Breast epithelium (tissue), 4 donors: ENCODE measurements around the gene SLCO1B3. TPM values are rescaled to one million over a fixed set of nuclear protein-coding genes. Genes with fewer than 3 reads are reported as not detected.

Experiments used
- DNase-seq, 2 donors: peaks; one replicate each; pipeline ENCODE4 v3.0.0-alpha.2; 2019; ENCODE audit warnings: low spot score in 2 of 2
- H3K27ac ChIP-seq, 2 donors: fragments of 200-600 bp; sonication (generic) in 1 of 2; one replicate each; pipeline ENCODE4 v1.5.1; 2016 to 2019; ENCODE audit warnings: mild to moderate bottlenecking in 1 of 2
- H3K27me3 ChIP-seq, 2 donors: fragments of 200-600 bp; sonication (generic) in 1 of 2; one replicate each; pipeline versions ENCODE4 v1.5.1 to v1.6.0; 2017 to 2019; ENCODE audit warnings: control low read depth in 1 of 2, mild to moderate bottlenecking in 1 of 2
- H3K36me3 ChIP-seq: fragments of 200-600 bp; one replicate; pipeline ENCODE4 v1.5.1; 2019
- H3K4me1 ChIP-seq, 2 donors: fragments of 200-600 bp; sonication (generic); one replicate each; pipeline ENCODE4 v1.5.1; 2016 to 2019; ENCODE audit warnings: control low read depth in 1 of 2
- H3K4me3 ChIP-seq, 3 donors: fragments of 200-600 bp; sonication (generic); 1 replicate in 2 of 3; 2 replicates in 1 of 3; pipeline ENCODE4 v1.5.1; 2016 to 2019; ENCODE audit warnings: mild to moderate bottlenecking in 3 of 3, moderate library complexity in 2 of 3
- H3K9me3 ChIP-seq, 2 donors: fragments of 200-600 bp; sonication (generic) in 1 of 2; one replicate each; pipeline ENCODE4 v1.5.1; 2016 to 2019; ENCODE audit warnings: control low read depth in 1 of 2
- POLR2A ChIP-seq: fragments of 450-650 bp; IDR thresholded peaks from one replicate; pipeline ENCODE4 v1.6.1; 2016; ENCODE audit warnings: antibody characterized with exemption, mild to moderate bottlenecking, moderate library complexity
- POLR2AphosphoS5 ChIP-seq, 3 donors: sonication (generic); formaldehyde crosslinking; IDR thresholded peaks; one replicate each; pipeline ENCODE4 v1.6.1; 2017; ENCODE audit warnings: antibody characterized with exemption in 3 of 3
- intact Hi-C: fragments of 100-400 bp; cut with DNase I; formaldehyde crosslinking; loops from one replicate; pipeline ENCODE4 v1.15.1; 2023; ENCODE audit warnings: low total_unique reads
- total RNA-seq, 3 donors: library from RNA; depleted of rRNA; stranded (reverse); fragments of >200 nt; gene quantifications; one replicate each; pipeline ENCODE4 v1.1.0, GENCODE V29; 2016
- TF ChIP-seq, protein P1 (sequence below), 3 donors: fragments of 450-650 bp; IDR thresholded peaks; one replicate each; pipeline ENCODE4 v1.5.1; 2016 to 2017; ENCODE audit warnings: antibody characterized with exemption in 3 of 3, mild to moderate bottlenecking in 3 of 3, moderate library complexity in 3 of 3

SLCO1B3 gene
- total RNA-seq, 3 donors from 2014 or later: not detected

DNA sequence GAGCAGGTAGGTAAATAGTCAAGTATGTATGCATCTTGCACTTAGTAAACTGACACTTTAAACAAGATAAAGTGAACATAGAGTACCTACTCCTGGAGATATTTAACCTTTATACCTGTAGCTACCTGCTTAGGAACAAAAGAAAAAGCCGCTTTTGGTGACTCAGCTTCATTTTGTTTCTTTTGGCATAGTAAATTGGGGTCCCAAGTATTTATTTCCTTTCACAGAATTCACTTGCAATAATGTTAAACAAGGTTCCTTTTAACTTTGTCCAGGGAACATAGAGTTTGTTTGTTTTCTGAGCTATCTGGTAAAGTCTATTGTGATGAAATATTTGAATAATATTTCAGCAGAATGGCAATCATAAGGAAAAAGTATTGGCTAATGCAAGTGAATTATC, 20.0 kb downstream of the SLCO1B3 start:
- Histone ChIP-seq H3K4me1 (no peaks in the 10 kb centered on the region), H3K36me3 (no peaks in the 10 kb centered on the region), H3K4me3 (no peak overlapping the region), H3K27me3 (no peaks in the 10 kb centered on the region), H3K27ac (no peak overlapping the region), H3K9me3 (no peaks in the 10 kb centered on the region)
- TF ChIP-seq, protein P1, sequence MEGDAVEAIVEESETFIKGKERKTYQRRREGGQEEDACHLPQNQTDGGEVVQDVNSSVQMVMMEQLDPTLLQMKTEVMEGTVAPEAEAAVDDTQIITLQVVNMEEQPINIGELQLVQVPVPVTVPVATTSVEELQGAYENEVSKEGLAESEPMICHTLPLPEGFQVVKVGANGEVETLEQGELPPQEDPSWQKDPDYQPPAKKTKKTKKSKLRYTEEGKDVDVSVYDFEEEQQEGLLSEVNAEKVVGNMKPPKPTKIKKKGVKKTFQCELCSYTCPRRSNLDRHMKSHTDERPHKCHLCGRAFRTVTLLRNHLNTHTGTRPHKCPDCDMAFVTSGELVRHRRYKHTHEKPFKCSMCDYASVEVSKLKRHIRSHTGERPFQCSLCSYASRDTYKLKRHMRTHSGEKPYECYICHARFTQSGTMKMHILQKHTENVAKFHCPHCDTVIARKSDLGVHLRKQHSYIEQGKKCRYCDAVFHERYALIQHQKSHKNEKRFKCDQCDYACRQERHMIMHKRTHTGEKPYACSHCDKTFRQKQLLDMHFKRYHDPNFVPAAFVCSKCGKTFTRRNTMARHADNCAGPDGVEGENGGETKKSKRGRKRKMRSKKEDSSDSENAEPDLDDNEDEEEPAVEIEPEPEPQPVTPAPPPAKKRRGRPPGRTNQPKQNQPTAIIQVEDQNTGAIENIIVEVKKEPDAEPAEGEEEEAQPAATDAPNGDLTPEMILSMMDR (IDR thresholded peaks at IDR 0.05): no peak
- TF ChIP-seq POLR2A (no peak), POLR2AphosphoS5 (IDR thresholded peaks at IDR 0.05) (no peak)
- intact Hi-C loops: no loop called here
- no peak for DNase-seq

DNA sequence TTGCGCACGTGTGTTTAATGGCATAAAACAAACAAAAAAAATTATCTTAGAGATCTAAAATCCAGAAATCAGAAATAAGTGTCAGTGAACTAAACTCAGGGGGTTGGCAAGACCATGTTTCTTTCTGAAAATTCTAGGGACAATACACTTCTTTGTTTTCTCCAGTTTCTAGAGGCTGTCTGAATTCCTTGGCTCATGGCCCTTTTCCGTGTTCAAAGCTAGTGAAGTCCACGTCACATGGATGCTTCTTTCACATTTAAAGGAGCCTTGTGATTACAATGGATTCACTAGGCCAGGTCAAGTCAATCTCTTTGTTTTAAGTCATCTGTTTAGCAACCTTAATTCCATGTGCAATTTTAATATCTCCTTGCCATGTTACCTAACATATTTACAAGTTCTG, 22.4 kb downstream of the SLCO1B3 start:
- Histone ChIP-seq H3K27me3 (no peaks in the 10 kb centered on the region), H3K4me3 (no peak overlapping the region), H3K9me3 (no peaks in the 10 kb centered on the region), H3K36me3 (no peaks in the 10 kb centered on the region), H3K4me1 (no peaks in the 10 kb centered on the region), H3K27ac (peak overlapping the region; percentile 57 to 79)
- intact Hi-C loops: no loop called here
- DNase-seq: peak in 1 of 2 donors; percentile 52
- TF ChIP-seq, protein P1 (IDR thresholded peaks at IDR 0.05): no peak
- TF ChIP-seq POLR2AphosphoS5 (IDR thresholded peaks at IDR 0.05): no peak
- TF ChIP-seq POLR2A: no peak

DNA sequence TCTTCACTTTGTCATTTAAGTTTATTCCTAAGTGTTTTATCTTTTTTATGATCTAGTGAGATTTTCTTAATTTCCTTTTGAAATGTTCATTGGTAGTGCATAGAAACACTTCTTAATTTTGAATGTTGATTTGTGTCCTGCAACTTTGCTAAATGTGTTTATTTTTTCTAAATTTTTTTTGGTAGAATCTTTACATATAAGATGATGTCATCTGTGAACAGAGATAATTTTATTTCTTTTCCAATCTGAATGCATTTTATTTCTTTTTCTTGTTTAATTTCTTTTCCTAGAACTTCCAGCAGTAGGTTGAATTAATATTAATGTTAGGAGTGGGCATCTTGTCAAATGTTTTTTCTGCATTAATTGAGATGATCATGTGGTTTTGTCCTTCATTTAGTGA, 42.1 kb downstream of the SLCO1B3 start:
- no peaks in the 10 kb centered on the region for H3K4me1 ChIP-seq
- no peak overlapping the region for H3K27ac ChIP-seq
- no peak for DNase-seq
- no peak overlapping the region for H3K4me3 ChIP-seq
- no peak for TF ChIP-seq POLR2A
- TF ChIP-seq POLR2AphosphoS5 (IDR thresholded peaks at IDR 0.05): no peak
- TF ChIP-seq, protein P1 (IDR thresholded peaks at IDR 0.05): no peak
- peaks cover 0 to 4% of the 10 kb centered on the region in 2 donors for H3K9me3 ChIP-seq
- no peaks in the 10 kb centered on the region for H3K27me3 ChIP-seq
- intact Hi-C loops: no loop called here
- H3K36me3 ChIP-seq: no peaks in the 10 kb centered on the region

DNA sequence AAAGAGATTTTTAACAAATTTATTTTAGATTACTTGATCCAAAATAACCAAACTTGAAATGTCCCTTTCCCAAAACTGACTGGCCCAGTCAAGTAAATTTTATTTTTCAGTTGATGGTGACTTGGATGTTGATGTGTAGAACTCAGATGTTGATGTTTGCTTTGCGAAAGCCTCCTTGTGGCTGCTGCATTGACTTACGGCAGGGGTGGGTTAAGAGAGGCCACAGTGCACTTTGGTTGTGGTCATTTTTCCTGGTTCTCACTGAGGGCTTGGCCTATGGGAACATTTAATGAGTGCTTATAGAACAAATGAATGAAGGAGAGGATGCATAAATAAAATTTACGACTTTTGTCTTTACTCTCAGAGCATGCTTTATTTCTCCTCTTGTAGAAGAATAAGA, 52.6 kb downstream of the SLCO1B3 start:
- H3K4me3 ChIP-seq: no peak overlapping the region
- no peaks in the 10 kb centered on the region for H3K4me1 ChIP-seq
- intact Hi-C loops: no loop called here
- no peak overlapping the region for H3K27ac ChIP-seq
- DNase-seq: no peak
- no peaks in the 10 kb centered on the region for H3K9me3 ChIP-seq
- H3K27me3 ChIP-seq: no peaks in the 10 kb centered on the region
- H3K36me3 ChIP-seq: no peaks in the 10 kb centered on the region
- TF ChIP-seq, protein P1 (IDR thresholded peaks at IDR 0.05): no peak
- TF ChIP-seq POLR2A (no peak), POLR2AphosphoS5 (IDR thresholded peaks at IDR 0.05) (no peak)

DNA sequence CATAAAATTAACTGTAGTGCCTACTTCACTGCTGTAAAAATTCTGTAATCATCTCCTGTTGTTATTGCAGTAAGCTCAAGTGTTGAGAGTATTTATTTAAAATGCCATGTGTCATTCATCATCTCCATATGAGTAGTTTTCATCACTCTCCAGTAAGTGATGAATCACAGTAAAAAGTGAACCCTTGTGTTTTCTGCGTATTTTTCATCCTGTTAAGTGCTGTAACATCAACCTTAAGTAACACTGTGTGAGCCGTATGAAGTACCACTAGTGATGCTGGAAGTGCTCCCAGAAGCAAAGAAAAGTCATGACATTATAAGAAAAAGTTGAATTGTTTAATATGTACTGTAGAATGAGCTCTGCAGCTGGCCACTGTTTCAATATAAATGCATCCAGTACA, 55.4 kb downstream of the SLCO1B3 start:
- Histone ChIP-seq H3K4me1 (no peaks in the 10 kb centered on the region), H3K9me3 (no peaks in the 10 kb centered on the region), H3K36me3 (no peaks in the 10 kb centered on the region), H3K27me3 (no peaks in the 10 kb centered on the region), H3K4me3 (no peak overlapping the region), H3K27ac (no peak overlapping the region)
- no peak for TF ChIP-seq POLR2A
- TF ChIP-seq, protein P1 (IDR thresholded peaks at IDR 0.05): no peak
- no peak for TF ChIP-seq POLR2AphosphoS5 (IDR thresholded peaks at IDR 0.05)
- no peak for DNase-seq
- intact Hi-C loops: no loop called here
